KMS-11 (cell line): Measurements from ENCODE around the gene IFT172.
A peak's percentile ranks its signal among the peaks of the same experiment; 100 is the strongest.

ENCODE experiments used
- H2AFZ ChIP-seq: fragments of 200-600 bp; sonication (generic); 2 replicates; pipeline ENCODE4 v1.6.1; 2016; ENCODE audit warnings: antibody characterized with exemption, mixed run types, low read depth
- H3K27ac ChIP-seq: fragments of 200-600 bp; sonication (generic); 2 replicates; pipeline ENCODE4 v1.6.1; 2016; ENCODE audit warnings: mild to moderate bottlenecking, mixed run types
- H3K27me3 ChIP-seq: fragments of 200-600 bp; sonication (generic); 2 replicates; pipeline ENCODE4 v1.6.1; 2017; ENCODE audit warnings: mild to moderate bottlenecking, low read depth, mixed run types, moderate library complexity; ENCODE audit not compliant: insufficient read depth
- H3K36me3 ChIP-seq: fragments of 200-600 bp; sonication (generic); 2 replicates; pipeline ENCODE4 v1.6.1; 2017; ENCODE audit warnings: mild to moderate bottlenecking, mixed run types; ENCODE audit not compliant: insufficient read depth
- H3K4me1 ChIP-seq: fragments of 200-600 bp; sonication (generic); 2 replicates; pipeline ENCODE4 v1.6.1; 2016; ENCODE audit warnings: mild to moderate bottlenecking, low read depth, mixed run types; ENCODE audit not compliant: poor library complexity, severe bottlenecking
- H3K4me2 ChIP-seq: fragments of 200-600 bp; sonication (generic); 2 replicates; pipeline ENCODE4 v1.7.0; 2016; ENCODE audit warnings: mild to moderate bottlenecking, mixed run types
- H3K4me3 ChIP-seq: fragments of 200-600 bp; sonication (generic); IDR thresholded peaks from 2 replicates; pipeline ENCODE4 v1.6.1; 2017; ENCODE audit warnings: low read depth, low read length, mixed read lengths; ENCODE audit not compliant: insufficient read depth
- H3K79me2 ChIP-seq: fragments of 200-600 bp; sonication (generic); 2 replicates; pipeline ENCODE4 v1.6.1; 2016; ENCODE audit warnings: low read depth, mixed run types; ENCODE audit not compliant: insufficient read depth
- H3K9ac ChIP-seq: fragments of 200-600 bp; sonication (generic); 2 replicates; pipeline ENCODE4 v1.6.1; 2016; ENCODE audit warnings: mild to moderate bottlenecking, mixed run types
- H4K20me1 ChIP-seq: fragments of 200-600 bp; sonication (generic); 2 replicates; pipeline ENCODE4 v1.6.1; 2016; ENCODE audit warnings: mild to moderate bottlenecking, mixed run types; ENCODE audit not compliant: insufficient read depth
- TF ChIP-seq, protein P1 (sequence below): fragments of 200-600 bp; sonication (generic); conservative IDR thresholded peaks from 2 replicates; pipeline ENCODE4 v1.6.1; 2017; ENCODE audit warnings: low read depth, mild to moderate bottlenecking, antibody characterized with exemption, low read length, moderate library complexity, mixed read lengths

The IFT172 gene

DNA sequence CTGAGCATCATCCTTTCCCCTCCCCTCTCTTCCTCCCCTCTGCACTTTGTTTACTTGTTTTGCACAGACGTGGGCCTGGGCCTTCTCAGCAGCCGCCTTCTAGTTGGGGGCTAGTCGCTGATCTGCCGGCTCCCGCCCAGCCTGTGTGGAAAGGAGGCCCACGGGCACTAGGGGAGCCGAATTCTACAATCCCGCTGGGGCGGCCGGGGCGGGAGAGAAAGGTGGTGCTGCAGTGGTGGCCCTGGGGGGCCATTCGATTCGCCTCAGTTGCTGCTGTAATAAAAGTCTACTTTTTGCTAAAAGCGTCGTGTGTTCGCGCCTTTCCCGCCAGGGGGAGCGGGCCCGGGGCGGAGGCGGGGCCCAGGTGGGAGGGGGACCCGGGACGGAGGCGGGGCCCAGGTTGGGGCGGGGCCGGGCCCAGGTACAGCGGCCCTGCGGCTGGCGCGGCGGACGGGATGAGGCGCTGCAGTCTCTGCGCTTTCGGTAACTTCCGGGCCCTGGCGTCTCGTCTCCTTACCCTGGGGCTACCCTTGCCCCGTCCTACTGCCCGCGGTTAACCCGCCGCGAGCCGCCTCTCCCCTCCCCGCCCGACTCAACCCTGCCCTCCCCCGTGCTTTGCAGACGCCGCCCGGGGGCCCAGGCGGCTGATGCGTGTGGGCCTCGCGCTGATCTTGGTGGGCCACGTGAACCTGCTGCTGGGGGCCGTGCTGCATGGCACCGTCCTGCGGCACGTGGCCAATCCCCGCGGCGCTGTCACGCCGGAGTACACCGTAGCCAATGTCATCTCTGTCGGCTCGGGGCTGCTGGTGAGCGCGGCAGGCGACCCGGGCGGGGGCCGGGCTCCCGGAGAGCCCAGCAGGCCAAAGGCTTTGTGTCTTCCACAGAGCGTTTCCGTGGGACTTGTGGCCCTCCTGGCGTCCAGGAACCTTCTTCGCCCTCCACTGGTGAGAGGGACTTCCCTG is 47.3 kb downstream of the IFT172 start, which contains the start of gene KRTCAP3:
Gene KRTCAP3, plus strand, starts transcription at position 424 of the 962 bp plus-strand sequence. Its CDS starts 32 bp downstream, at position 456.
- TF ChIP-seq, protein P1, sequence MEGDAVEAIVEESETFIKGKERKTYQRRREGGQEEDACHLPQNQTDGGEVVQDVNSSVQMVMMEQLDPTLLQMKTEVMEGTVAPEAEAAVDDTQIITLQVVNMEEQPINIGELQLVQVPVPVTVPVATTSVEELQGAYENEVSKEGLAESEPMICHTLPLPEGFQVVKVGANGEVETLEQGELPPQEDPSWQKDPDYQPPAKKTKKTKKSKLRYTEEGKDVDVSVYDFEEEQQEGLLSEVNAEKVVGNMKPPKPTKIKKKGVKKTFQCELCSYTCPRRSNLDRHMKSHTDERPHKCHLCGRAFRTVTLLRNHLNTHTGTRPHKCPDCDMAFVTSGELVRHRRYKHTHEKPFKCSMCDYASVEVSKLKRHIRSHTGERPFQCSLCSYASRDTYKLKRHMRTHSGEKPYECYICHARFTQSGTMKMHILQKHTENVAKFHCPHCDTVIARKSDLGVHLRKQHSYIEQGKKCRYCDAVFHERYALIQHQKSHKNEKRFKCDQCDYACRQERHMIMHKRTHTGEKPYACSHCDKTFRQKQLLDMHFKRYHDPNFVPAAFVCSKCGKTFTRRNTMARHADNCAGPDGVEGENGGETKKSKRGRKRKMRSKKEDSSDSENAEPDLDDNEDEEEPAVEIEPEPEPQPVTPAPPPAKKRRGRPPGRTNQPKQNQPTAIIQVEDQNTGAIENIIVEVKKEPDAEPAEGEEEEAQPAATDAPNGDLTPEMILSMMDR: no peak
- no peaks in the 10 kb centered on the region for H3K27me3 ChIP-seq
- no peak within 1 kb of the TSS for H2AFZ ChIP-seq
- H3K9ac ChIP-seq: no peak within 1 kb of the TSS
- H3K4me1 ChIP-seq: peaks cover 5% of the 10 kb centered on the region
- H4K20me1 ChIP-seq: no peaks in the 10 kb centered on the region
- no peak within 1 kb of the TSS for H3K27ac ChIP-seq
- no peaks in the 10 kb centered on the region for H3K36me3 ChIP-seq
- H3K79me2 ChIP-seq: no peaks in the 10 kb centered on the region
- H3K4me3 ChIP-seq: no peak within 1 kb of the TSS
- H3K4me2 ChIP-seq: no peak within 1 kb of the TSS

DNA sequence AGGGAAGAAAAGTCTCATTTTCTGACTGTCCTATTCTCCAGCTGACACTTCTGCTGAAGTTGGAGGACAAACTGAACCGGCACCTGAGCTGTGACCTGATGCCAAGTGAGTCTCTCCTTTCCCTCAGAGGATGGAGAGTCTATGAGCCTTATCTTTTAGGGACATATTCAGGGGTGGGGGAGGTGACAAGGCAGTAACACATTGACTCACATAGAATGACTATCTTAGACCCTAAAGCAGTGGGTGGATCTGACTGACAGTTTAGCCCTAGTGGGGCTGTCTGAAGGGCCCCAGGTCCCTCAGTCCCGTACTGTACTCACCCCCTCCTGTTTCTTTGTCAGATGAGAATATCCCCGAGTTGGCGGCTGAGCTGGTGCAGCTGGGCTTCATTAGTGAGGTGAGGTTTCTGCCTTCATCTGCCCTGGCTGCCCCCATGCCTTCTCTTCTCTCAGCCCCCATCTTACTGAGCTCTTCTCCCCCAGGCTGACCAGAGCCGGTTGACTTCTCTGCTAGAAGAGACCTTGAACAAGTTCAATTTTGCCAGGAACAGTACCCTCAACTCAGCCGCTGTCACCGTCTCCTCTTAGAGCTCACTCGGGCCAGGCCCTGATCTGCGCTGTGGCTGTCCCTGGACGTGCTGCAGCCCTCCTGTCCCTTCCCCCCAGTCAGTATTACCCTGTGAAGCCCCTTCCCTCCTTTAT is 48.2 kb downstream of the IFT172 start:
- no peaks in the 10 kb centered on the region for H3K79me2 ChIP-seq
- no peak overlapping the region for H3K27ac ChIP-seq
- H2AFZ ChIP-seq: no peak overlapping the region
- H3K4me2 ChIP-seq: no peak overlapping the region
- no peaks in the 10 kb centered on the region for H4K20me1 ChIP-seq
- TF ChIP-seq, protein P1: no peak
- no peak overlapping the region for H3K4me3 ChIP-seq
- H3K36me3 ChIP-seq: no peaks in the 10 kb centered on the region
- H3K9ac ChIP-seq: no peak overlapping the region
- peaks cover 5% of the 10 kb centered on the region for H3K4me1 ChIP-seq
- no peaks in the 10 kb centered on the region for H3K27me3 ChIP-seq

DNA sequence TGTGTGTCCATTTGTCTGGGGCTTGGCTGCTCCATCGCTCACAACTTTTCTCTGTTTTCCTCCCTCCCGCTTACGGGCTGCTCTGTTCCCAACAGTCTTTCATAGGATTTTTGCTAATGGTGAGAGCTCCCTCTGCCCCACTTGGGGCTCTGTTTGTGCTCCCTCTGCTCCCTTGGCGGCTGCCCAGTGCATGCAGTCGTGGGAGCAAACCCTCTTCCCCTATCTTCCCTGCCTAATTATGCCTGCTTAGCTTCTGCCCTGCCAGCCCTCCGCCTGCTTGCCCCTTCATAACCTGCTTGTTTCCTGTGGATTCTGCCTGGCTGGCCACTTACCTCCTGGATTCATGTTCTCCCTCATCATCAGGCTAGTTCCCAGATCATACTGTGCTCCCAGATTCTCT is 53.9 kb downstream of the IFT172 start:
- Histone ChIP-seq H3K9ac (no peak overlapping the region), H3K27ac (no peak overlapping the region), H2AFZ (no peak overlapping the region), H3K27me3 (no peaks in the 10 kb centered on the region), H4K20me1 (no peaks in the 10 kb centered on the region), H3K4me1 (peaks cover 14% of the 10 kb centered on the region), H3K4me3 (no peak overlapping the region), H3K4me2 (no peak overlapping the region), H3K36me3 (no peaks in the 10 kb centered on the region), H3K79me2 (peaks cover 15% of the 10 kb centered on the region)
- TF ChIP-seq, protein P1: no peak

GRCh38 chr2:27431395-27431794 is 58.1 kb downstream of the IFT172 start:
- H3K27me3 ChIP-seq: no peaks in the 10 kb centered on the region
- H3K27ac ChIP-seq: no peak overlapping the region
- H3K4me2 ChIP-seq: peak overlapping the region; percentile 91; the same call in 1 of the 2 replicates

More at GRCh38 chr2:27431395-27431794, 58.1 kb downstream of the IFT172 start:
- Histone ChIP-seq H3K79me2 (peaks cover 30% of the 10 kb centered on the region), H2AFZ (no peak overlapping the region), H3K9ac (no peak overlapping the region), H4K20me1 (no peaks in the 10 kb centered on the region), H3K4me3 (no peak overlapping the region), H3K36me3 (no peaks in the 10 kb centered on the region), H3K4me1 (peaks cover 29% of the 10 kb centered on the region)
- TF ChIP-seq, protein P1: no peak
